Measurements from ENCODE around the gene TMTC2.
"Not testable (repeated sequence)": the region's sequence is repeated elsewhere in the genome, so short reads cannot be mapped to it uniquely, and the experiment has no call there.

TMTC2 gene

DNA sequence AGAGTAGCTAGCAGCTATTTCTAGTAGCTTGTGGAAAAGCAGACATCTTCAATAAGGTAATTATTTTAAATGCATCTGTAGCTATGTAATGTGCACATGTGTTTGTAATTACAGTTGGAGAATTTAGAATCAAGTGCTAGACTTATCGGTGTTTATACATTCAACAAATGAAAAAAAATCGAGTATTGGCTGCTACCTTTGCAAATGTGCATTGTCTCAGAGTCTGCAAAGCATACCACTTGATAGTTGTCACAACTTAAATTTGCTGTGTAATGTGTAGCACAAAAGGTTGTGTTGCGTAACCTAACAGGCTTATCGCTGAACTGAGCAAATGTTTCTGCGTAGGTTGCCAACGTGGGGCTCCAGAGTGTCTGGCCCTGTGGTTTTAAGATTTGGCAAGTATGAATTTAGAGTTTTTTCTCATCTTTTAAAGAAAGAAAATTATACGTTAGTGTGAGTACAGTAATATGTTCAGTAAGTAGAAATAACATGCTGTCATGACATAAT lies 44.3 kb downstream of the TMTC2 start:
- DNase-seq: no peak

DNA sequence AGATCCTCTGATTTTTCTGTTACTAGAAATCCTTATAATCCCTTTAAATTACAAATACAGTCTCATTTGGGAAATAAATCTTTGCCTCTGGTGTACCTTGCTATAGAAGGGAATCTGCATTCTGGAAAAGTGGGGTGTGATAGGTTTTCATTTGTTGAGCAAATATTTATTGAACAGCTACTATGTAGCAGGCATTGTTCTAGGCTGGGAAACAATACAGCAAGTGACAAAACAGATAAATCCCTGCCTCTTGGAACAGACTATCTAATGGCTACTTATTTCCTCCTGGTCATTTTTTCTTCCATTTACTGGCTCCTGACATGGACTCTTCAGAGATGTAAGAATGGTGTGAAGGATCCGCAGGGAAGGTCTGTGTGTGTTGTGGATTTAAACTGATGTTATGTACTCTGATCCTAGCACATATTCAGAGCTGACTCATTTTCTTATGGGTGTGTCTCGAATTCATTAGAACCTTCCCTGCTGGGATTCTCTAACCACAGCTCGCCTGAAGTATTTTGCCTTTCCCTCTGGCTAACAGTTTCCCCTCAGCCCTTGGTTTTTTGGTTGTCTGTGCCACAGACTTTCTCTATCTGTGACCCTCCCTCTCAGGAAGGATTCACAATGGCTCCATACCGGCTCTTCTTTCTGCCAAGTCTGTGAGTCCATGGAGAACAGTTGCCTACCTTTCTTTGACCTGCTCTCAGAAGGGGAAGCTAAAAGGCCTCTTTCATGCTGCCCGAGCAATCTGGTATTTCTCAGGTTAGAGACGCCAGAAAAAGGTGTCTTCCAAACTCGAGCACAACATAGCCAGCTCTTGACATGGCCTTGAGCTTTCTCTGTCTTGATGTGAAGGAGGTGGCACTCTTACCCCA lies 53.7 kb downstream of the TMTC2 start:
- DNase-seq: peak; percentile 43 to 91

DNA sequence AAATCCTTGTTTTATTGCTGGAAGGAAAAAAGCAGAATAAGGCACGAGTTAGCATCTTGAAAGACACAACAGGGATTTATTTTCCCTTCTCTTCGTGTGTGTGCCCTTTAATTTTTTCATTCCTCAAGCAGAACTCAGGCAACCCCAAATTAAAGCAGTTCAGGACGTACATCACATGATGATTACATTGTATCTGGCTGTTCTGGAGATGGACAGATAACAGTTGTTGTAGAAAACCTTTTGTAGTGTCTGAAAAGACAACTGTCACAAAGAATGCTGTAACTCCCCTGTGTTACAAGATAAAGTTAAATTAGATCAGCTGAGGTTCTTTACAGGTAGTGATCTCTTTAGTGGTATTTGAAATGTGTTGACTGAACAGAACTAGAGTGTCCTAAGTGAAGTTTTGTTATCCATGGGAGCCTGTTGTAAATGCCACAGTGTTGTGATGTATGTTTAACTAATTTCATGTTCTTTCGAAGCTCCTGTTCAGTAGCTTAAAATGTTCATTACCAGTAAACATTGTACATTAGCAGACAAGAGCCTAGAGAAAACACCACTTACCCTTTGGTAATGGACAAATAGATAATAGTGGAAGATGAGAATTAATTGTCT lies 58.5 kb downstream of the TMTC2 start:
- no peak for DNase-seq

DNA sequence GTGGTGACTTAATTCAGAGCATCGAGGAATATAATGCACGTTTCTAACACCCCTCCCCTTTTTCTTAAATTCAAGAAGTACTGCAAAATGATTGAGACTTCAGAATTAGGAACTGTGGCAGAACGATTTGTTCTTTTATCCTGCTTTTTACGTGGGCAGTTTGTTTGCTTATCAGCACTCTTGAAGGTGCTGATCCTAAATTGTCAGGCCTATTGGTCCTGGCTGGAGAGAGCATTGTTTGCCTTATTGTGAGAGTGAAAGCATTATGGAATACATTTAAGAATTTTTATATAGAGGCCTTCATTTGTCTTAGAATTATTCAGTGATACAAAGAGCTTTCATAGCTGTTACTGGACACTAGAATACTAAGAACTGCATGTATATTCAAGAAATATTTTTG lies 59.1 kb downstream of the TMTC2 start:
- DNase-seq: no peak

DNA sequence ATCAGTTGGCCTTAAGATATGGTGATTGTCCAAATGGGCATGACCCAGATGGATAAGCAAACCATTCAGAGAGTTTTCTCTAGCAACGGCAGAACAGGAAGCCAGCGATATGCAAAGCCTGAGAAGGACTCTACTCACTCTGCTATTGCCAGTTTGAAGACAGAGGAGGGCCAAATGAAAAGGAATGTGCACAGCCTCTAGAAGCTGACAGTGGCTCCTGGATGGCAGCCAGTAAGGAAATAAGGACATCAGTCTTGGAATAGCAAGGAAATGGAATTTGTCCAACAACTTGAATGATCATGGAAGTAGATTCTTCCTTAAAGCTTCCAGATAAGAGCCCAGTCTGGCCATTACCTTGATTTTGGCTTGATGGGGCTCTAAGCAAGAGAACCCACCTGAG lies 60.0 kb downstream of the TMTC2 start:
- DNase-seq: no peak

DNA sequence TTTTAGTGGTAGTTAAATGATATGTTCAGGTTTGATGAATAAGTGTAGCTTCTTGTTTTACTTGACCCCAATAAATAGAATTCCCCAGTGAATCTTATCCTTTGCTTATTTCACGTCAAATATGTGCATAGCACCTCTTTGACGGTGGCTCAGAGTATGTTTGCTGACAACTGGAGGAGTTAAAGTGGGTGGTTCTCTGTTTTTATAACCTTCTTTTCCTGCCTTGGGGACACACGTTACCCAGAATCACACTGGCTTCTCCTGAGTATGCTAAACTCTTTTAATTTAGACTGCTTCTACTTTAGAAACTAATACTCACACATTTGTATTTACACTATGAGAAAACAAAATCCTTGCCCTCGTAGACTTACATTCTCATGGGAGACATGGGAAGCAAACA lies 62.3 kb downstream of the TMTC2 start:
- no peak for DNase-seq

DNA sequence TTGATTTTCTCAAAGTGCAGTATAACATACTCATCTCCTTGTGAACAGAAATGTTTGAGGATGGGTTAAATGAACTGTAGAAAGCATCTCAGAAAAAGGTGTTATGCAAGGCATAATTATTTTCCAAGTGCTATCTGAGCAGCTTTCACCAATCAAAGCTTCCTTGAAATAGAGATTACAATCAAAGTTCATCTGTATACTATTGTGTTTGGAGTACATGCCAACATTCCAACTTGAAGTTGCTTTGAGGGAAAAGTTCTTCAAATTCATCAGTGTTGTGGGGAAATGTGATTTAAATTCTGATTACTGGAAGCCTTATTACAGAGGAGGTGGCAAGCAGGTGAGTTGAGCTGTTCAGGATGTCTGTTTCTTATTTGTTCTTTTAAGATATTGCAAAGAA lies 68.2 kb downstream of the TMTC2 start:
- DNase-seq: no peak

DNA sequence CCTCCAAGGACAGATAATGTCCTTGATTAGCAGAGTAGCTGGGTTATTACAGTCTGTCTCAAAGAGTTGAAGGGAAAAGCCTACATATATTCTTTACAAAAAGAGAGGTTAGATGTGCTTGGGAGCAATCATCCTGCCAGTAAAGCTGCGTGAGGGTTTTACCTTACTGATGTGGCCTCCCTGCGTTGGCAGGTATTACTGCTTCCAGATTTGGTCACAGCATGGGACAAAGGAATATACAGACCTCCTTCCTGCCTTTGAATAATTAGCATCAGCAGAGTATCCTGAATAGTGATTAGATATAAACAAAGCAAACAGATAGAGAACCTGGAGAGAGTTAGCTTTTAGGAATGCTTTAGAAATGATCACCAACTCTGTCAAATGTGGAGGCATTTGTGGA lies 69.6 kb downstream of the TMTC2 start:
- DNase-seq: no peak

DNA sequence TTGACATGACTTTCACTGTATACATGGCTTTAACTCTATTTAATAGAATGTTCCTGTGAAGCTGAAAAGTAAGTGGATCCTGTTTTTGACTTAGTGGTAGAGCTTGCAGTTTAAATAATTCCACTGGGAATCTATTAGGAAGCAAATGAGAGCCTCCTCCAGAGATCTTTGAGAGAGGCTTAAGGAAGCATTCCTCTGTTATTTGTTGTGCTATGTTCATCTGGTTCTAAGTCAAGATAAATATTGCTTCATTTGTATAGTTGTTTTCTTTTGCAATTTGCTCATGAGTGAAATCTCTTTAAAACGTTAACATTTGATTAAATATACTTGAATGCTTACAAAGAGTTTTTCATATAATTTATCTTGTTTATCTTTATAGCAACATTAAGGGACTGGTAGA lies 70.4 kb downstream of the TMTC2 start:
- no peak for DNase-seq

DNA sequence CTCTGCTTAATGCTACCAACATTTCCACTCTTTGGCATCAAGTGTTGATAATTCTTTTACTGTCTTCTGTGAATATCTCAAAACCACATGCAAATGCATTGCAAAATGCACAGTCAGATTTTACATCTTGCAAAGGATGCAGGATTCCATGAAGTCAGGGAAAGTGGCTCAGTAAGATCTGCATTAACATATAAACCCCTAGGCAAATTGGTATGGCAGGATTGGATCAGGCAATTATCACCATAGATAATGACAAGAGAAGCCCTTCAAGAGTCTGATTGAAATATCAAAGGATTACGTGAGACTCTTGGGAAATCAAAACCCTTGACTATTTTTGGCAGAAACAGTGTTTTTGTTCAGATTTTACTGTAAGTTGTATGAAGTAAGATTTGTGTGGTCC lies 71.0 kb downstream of the TMTC2 start:
- no peak for DNase-seq

DNA sequence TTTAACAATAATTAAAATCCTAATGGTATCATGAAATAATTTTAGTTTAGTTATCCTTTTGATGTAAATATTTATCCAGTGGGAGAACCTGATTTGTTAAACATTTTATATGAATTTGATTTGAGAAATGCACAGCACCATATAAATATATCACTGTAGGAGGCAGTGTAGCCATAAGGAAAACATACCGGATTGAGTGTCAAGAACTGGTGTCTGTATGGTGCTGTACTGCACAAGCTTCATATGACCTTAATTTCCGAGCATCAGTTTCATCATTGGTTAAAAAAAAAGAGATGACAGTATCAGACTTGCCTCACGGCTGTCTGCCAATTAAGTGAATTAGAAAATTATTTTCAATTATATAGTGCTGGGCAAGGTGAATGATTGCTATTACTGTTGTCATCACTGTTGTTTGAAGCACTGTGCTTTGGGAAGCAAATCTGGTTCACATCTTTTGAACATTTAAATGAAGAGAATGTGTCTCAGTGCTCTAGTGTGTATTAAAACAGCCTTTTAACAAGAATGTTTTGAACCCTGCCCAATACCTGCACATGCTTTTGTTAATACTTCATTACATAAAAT lies 72.1 kb downstream of the TMTC2 start:
- DNase-seq: no peak

DNA sequence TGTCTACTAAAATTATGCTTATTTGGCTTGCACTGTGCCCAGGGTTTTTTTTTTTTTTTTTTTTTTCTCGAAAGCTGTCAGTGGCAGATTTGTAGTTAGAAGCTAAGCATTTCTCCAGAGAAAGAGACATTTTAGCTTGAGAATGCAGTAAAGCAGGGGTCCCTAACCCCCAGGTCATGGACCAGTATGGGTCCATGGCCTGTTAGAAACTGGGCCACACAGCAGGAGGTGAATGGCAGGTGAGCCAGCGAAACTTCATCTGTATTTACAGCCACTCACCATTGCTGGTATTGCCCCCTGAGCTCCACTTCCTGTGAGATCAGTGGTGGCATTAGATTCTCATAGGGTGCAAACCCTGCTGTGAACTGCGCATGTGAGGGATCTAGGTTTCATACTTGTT lies 73.7 kb downstream of the TMTC2 start:
- DNase-seq: no peak

DNA sequence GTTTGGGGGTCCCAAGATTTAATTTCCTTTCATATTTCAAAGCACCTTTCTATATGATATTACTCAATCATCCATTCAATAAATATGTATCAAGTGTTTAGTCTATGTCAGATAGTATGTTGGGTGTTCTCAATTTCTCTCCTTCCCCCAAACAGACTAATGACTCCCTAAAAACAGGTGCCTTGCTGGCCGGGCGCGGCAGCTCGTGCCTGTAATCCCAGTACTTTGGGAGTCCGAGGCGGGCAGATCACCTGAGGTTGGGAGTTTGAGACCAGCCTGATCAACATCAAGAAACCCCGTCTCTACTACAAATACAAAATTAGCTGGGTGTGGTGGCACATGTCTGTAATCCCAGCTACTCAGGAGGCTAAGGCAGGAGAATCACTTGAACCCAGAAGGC lies 78.5 kb downstream of the TMTC2 start:
- DNase-seq: not testable (repeated sequence)

DNA sequence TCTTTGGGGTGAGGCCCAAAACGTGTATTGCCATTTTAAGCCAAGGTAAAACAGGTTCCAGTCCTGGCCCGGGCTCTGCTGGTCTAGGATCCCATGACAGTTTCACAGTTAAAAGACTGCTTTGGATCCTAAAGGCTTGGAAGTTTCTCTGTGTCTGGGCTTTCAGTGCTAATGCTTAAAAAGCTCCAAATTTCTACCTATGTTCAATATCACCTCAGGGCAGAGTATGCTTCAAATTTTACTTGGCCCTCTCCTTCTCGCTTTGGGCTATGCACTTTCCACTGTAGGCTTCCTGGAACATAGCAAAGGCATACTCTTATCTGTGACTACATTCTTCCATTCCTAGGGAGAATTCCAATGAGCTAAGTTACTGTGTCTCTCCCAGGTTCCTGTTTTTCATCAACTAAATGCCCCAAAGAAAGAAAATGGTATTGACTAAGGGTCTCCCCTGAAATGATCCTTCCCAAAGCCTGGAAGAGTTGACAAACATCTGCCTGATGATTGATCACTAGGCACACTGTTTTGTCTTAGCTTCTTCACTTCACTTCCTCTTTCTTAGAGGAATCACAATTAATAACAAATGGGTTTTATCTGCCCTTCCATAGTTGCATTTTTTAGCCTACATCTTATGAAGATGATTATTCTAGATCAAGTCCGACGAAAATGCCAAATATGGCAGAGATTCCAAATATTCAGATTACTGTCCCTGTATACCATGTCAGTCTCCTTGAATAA lies 79.4 kb downstream of the TMTC2 start:
- no peak for DNase-seq

DNA sequence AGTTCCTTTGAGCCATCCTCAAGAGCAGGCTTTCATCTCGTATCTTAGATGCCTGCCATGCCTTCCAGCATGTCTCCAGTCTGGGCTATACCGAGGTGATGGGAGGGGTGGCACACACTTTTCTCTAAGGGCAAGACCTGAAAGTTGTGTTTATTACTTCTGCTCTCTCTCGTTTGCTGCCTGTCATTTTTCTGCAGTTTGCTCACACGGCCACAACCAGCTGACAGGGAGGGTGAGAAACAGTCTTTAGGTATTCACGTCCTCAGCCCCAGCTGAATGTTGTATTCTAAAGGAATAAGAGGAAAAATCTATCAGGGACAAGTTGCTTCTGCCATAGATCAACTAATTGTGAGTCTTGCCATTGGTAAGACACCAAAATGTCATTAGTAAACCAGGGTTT lies 88.0 kb downstream of the TMTC2 start:
- DNase-seq: no peak

DNA sequence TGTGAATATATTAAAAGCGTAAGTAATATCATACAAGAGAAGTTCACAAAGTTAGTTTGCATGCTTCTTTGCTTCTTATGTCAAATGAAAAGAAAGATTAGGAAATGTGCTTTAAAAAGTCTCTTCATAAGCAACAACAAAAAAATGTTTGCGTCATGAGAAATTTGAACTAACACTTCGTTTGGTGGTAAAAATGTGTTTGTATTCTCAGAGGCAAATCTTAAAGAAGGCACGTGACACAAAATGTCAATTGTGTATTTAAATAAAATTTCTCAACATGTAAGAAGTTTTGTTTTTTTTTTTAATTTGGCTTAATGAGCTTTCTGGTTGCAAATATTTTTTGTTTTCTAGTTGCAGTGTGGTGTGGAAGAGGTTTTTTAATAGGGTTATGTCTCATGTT lies 93.8 kb downstream of the TMTC2 start:
- DNase-seq: no peak

DNA sequence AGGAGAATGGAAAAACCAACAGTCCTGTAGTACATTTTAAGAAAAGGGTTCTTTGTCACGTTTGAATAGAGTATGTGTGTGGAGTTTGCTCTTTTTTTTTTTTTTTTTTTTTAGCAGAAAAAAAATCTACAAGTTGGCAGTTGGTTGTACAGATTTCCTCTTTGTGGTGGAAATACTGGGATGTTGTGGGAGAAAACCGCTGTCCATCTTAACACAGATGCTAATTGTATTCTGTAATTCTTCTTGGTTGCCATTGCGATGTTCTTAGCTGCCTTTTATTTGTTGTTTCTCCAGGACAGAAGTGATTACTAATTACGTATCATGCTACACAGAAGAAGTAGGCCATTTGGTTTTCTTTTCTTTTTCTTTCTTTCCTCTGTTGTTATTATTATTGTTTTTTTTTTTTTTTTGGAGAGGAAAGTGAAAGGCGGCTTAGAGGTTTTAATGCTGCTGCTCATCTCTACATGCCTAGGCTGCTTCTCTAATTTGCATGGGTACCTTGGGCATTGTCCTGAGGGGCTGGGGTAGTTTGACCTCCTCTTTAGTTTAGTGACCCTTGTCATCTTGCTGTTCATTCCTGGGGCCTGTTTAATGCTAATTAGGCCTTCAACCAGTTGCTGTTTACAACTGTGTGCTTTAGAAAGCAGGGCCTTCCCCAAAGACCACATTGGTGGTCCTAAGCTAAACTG lies 94.7 kb downstream of the TMTC2 start:
- no peak for DNase-seq

DNA sequence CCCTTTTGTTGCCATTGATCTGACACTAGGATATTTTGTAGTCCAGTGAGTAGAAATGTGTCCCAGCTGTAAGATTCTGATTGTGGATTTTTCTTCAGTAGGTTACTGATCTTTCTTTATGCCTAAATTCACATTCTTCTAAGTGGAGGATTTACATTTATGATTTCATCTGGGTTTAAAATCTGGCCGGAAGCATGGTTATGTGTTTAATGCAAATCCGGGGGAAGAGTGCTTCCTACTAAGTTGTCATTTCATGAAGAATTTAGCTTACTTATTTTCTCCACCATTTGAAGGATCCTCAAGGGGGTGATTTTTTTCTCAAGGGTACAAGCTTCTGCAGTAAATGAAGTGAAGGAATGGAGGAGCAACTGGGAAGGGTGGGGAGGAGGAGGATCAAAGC lies 96.7 kb downstream of the TMTC2 start:
- DNase-seq: no peak

DNA sequence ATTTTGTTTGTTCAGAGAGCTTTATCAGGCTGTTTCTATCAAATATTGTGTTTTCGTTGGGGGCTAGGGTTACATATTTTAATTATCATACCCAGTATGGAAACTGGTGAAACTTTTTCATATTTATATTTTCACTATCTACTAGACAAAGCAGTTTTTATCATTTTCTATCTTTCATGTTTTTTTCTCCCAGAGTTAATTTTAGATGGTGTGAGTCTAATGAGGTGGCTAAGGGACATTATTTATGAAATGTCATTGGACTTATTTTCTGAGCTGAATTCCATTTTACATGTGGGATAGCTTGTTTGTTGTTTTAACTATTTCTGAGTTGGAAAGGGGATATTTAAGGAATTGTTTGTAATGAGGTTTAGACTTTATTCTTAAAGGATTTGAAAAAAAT lies 100.3 kb downstream of the TMTC2 start:
- no peak for DNase-seq

DNA sequence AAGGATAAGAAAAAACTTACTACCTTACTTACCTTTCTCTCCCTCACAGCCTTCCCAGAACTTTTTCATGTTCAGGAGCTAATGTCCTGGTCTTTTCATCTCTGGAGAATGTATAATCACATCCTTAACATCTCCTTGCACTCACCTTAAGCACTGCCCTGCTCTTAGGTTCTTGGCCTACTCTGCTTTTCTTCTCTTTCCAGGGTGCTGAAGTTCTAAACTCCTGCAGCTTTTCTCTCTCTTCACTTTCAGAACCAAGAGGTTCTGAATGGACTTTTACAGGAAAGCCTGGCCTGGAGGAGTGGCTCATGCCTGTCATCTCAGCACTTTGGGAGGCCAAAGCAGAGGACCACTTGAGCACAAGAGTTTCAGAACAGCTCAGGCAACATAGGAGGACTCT lies 101.9 kb downstream of the TMTC2 start:
- no peak for DNase-seq

DNA sequence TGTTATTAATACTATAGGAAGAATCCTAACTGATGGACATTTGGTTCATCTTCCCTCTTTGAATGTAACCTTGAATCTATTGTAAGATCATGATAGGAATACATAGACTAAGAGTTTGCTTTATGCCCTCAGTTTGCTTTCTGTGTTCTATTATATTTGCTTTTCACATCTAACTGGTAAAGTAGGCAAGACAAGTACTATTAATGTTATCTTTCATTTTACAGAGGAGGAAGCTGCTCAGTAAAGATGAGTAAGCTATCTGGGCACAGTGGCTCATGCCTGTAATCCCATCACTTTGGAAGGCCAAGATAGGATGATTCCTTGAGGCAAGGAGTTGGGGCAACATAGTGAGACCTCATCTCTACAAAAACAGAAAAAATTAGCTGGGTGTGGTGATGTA lies 103.0 kb downstream of the TMTC2 start:
- DNase-seq: no peak

DNA sequence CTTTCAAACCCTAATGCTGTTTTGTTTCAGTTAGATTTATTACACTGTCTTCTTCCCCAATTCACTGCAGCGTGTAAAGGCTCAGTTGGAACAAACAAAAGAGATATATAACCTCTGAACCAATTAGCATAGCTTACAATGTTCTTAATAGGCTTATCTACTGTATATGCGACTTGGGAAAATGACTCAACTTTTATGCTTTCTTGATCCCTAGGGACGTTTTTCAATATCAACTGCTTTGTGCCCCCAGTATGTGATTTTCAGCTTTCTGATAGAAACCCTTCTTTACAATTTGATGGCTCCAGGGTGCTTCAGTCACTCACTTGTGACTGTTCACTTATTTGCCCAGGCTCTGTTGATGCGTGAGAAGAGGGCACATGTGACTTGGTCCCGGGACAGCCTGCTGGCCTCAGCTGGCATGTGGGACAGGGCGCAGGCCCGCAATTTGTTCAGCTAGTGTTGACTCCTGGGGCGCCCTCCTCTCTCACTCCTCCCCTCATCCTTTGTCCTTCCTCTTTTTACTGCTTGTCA lies 107.1 kb downstream of the TMTC2 start:
- DNase-seq: no peak

DNA sequence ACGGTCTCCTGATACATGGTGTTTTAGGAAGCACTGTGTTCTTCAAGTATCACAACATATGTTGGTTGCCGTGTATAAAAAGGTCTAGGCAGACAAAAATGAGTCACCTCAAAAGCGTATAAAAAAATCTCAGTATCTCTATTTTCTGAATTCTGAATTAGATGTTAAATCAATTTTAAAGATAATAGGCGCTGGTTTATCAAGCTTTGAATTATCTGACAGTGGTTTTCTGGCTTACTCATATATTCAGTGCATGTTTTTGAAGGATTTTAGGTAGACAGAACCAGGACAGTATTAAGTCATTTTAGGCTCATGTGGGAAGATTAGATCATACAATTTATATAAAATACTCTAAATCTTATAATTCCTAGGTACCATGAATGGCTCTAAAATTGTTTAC lies 110.8 kb downstream of the TMTC2 start:
- DNase-seq: no peak

All from SW 1271 (cell line).